NOMO-1 (cell line): ENCODE results near the gene ADSS1.

Experiments
- DNase-seq, 2 experiments: peaks; one replicate each; lab custom pipeline; 2025; ENCODE audit not compliant: unreplicated experiment in 2 of 2; lab: John Stamatoyannopoulos, UW

Gene ADSS1

GRCh38 chr14:104776961-104777807 lies 53.2 kb downstream of the ADSS1 start:
- no peak for DNase-seq

- no peak for DNase-seq
Observed at GRCh38 chr14:104777808-104778249, 53.8 kb downstream of the ADSS1 start.

- no peak for DNase-seq
Observed at GRCh38 chr14:104778694-104779331, 54.8 kb downstream of the ADSS1 start.

- DNase-seq, result no peak
Observed at GRCh38 chr14:104779776-104780512, 55.9 kb downstream of the ADSS1 start.

GRCh38 chr14:104780513-104781030 lies 56.5 kb downstream of the ADSS1 start:
- no peak for DNase-seq

GRCh38 chr14:104781271-104782077 lies 57.4 kb downstream of the ADSS1 start:
- DNase-seq, result no peak

- DNase-seq, result no peak
Observed at GRCh38 chr14:104782086-104782807, 58.2 kb downstream of the ADSS1 start.

- DNase-seq, result no peak
Observed at GRCh38 chr14:104782808-104783139, 58.7 kb downstream of the ADSS1 start.

GRCh38 chr14:104783484-104784217 lies 59.6 kb downstream of the ADSS1 start:
- DNase-seq, result no peak

- DNase-seq, result no peak
Observed at GRCh38 chr14:104784218-104784568, 60.2 kb downstream of the ADSS1 start.

GRCh38 chr14:104784846-104785707 lies 61.0 kb downstream of the ADSS1 start:
- no peak for DNase-seq

GRCh38 chr14:104785708-104786080 lies 61.7 kb downstream of the ADSS1 start:
- no peak for DNase-seq

- DNase-seq, result no peak
Observed at GRCh38 chr14:104786091-104786586, 62.1 kb downstream of the ADSS1 start.

GRCh38 chr14:104786726-104787675 lies 63.0 kb downstream of the ADSS1 start:
- no peak for DNase-seq

- peak in 1 of 2 experiments; percentile 20 for DNase-seq
Observed at GRCh38 chr14:104787736-104788135, 63.7 kb downstream of the ADSS1 start.

GRCh38 chr14:104788161-104788818 lies 64.3 kb downstream of the ADSS1 start:
- DNase-seq, result no peak
